A673 (cell line): ENCODE results near the gene C4orf50. TPM values are rescaled to one million over a fixed set of nuclear protein-coding genes. Genes with fewer than 3 reads are reported as not detected.

ENCODE experiments used
- BruUV-seq: library from RNA; stranded (reverse); fragments of 400-500 nt; replicated peaks from 2 replicates; lab custom pipeline; 2021; lab: Mats Ljungman, UMichigan
- CTCF ChIA-PET: fragments of 300-600 bp; sonication (Branson Sonifier 250); formaldehyde crosslinking; loops from one replicate; lab custom pipeline; 2022; ENCODE audit warnings: antibody characterized with exemption; lab: Charles Lee
- POLR2A ChIA-PET: fragments of 300-600 bp; sonication (Branson Sonifier 250); formaldehyde crosslinking; loops from one replicate; lab custom pipeline; 2022; ENCODE audit warnings: antibody characterized with exemption; ENCODE audit not compliant: low non-redundant PET; lab: Charles Lee
- DNase-seq: peaks from one replicate; pipeline ENCODE4 v3.0.0-alpha.2; 2015; ENCODE audit warnings: low spot score
- H3K27ac ChIP-seq: fragments of 200-600 bp; sonication (generic); 2 replicates; pipeline ENCODE4 v1.5.1; 2016; ENCODE audit warnings: mixed run types, low read depth, mild to moderate bottlenecking, mixed read lengths, antibody characterized with exemption, low read length; ENCODE audit not compliant: poor library complexity, severe bottlenecking
- H3K27me3 ChIP-seq: fragments of 200-600 bp; sonication (generic); replicated peaks from 2 replicates; pipeline ENCODE4 v1.6.1; 2017; ENCODE audit warnings: mixed run types, low read depth, mild to moderate bottlenecking, mixed read lengths, antibody characterized with exemption, low read length; ENCODE audit not compliant: insufficient read depth, poor library complexity
- H3K36me3 ChIP-seq: fragments of 200-600 bp; sonication (generic); 2 replicates; pipeline ENCODE4 v1.6.1; 2016; ENCODE audit warnings: mixed run types, mild to moderate bottlenecking, mixed read lengths, antibody characterized with exemption, low read length; ENCODE audit not compliant: insufficient read depth, poor library complexity, severe bottlenecking
- H3K4me1 ChIP-seq: fragments of 200-600 bp; sonication (generic); 2 replicates; pipeline ENCODE4 v1.6.1; 2017; ENCODE audit warnings: mixed run types, mild to moderate bottlenecking, mixed read lengths, antibody characterized with exemption, low read length; ENCODE audit not compliant: insufficient read depth, poor library complexity, severe bottlenecking
- H3K4me3 ChIP-seq: fragments of 200-600 bp; sonication (generic); 2 replicates; pipeline ENCODE4 v1.5.1; 2016; ENCODE audit warnings: low read depth, mixed run types, mild to moderate bottlenecking, mixed read lengths, low read length; ENCODE audit not compliant: poor library complexity, severe bottlenecking
- H3K9me3 ChIP-seq: fragments of 200-600 bp; sonication (generic); 2 replicates; pipeline ENCODE4 v1.6.1; 2016; ENCODE audit warnings: mixed run types, low read depth, mild to moderate bottlenecking, mixed read lengths, antibody characterized with exemption, low read length; ENCODE audit not compliant: poor library complexity, severe bottlenecking
- EZH2 ChIP-seq: fragments of 200-600 bp; sonication (generic); IDR thresholded peaks from 2 replicates; pipeline ENCODE4 v1.6.1; 2017; ENCODE audit warnings: borderline replicate concordance, low read depth, mild to moderate bottlenecking, mixed read lengths, antibody characterized with exemption, low read length; ENCODE audit not compliant: poor library complexity, severe bottlenecking
- intact Hi-C: fragments of 100-400 bp; cut with micrococcal nuclease; formaldehyde crosslinking; loops from one replicate; pipeline ENCODE4 v1.10.0; 2022; ENCODE audit not compliant: unreplicated experiment
- total RNA-seq: library from RNA; stranded (reverse); gene quantifications from 2 replicates; pipeline ENCODE4 v1.2.3, GENCODE V29; 2021
- TF ChIP-seq, protein P1 (sequence below): fragments of 300-800, 200-600 bp; sonication (generic); conservative IDR thresholded peaks from 2 replicates; pipeline ENCODE4 v1.5.1; 2017; ENCODE audit warnings: low read depth, mild to moderate bottlenecking, antibody characterized with exemption, low read length, moderate library complexity, mixed read lengths

The C4orf50 gene
- total RNA-seq, 1 experiment from 2014 or later: not detected

GRCh38 chr4:6059375-6059805 is 41.2 kb upstream of the C4orf50 start:
- peaks cover 25% of the 10 kb centered on the region for H3K9me3 ChIP-seq
- H3K27me3 ChIP-seq: no peaks in the 10 kb centered on the region
- ChIA-PET POLR2A (no interaction called here), CTCF (no interaction called here)
- no peaks in the 10 kb centered on the region for H3K4me1 ChIP-seq
- no peak overlapping the region for H3K4me3 ChIP-seq
- intact Hi-C loops: no loop called here
- no TSS peak for BruUV-seq
- no peak for DNase-seq
- H3K36me3 ChIP-seq: no peaks in the 10 kb centered on the region
- TF ChIP-seq, protein P1, sequence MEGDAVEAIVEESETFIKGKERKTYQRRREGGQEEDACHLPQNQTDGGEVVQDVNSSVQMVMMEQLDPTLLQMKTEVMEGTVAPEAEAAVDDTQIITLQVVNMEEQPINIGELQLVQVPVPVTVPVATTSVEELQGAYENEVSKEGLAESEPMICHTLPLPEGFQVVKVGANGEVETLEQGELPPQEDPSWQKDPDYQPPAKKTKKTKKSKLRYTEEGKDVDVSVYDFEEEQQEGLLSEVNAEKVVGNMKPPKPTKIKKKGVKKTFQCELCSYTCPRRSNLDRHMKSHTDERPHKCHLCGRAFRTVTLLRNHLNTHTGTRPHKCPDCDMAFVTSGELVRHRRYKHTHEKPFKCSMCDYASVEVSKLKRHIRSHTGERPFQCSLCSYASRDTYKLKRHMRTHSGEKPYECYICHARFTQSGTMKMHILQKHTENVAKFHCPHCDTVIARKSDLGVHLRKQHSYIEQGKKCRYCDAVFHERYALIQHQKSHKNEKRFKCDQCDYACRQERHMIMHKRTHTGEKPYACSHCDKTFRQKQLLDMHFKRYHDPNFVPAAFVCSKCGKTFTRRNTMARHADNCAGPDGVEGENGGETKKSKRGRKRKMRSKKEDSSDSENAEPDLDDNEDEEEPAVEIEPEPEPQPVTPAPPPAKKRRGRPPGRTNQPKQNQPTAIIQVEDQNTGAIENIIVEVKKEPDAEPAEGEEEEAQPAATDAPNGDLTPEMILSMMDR: no peak
- TF ChIP-seq EZH2: no peak
- H3K27ac ChIP-seq: no peak overlapping the region

GRCh38 chr4:6058531-6059374 is 40.5 kb upstream of the C4orf50 start:
- Histone ChIP-seq H3K4me3 (no peak overlapping the region), H3K27me3 (no peaks in the 10 kb centered on the region), H3K9me3 (peaks cover 25% of the 10 kb centered on the region), H3K4me1 (no peaks in the 10 kb centered on the region), H3K36me3 (no peaks in the 10 kb centered on the region), H3K27ac (no peak overlapping the region)
- no peak for DNase-seq
- ChIA-PET POLR2A (no interaction called here), CTCF (no interaction called here)
- intact Hi-C loops: no loop called here
- BruUV-seq: no TSS peak
- no peak for TF ChIP-seq EZH2

- ChIA-PET POLR2A (no interaction called here), CTCF (no interaction called here)
- no peak for TF ChIP-seq EZH2
- TF ChIP-seq, protein P1: no peak
- BruUV-seq: no TSS peak
- Histone ChIP-seq H3K27me3 (peaks cover 8% of the 10 kb centered on the region), H3K36me3 (no peaks in the 10 kb centered on the region), H3K4me3 (no peak overlapping the region), H3K27ac (no peak overlapping the region), H3K9me3 (peaks cover 25% of the 10 kb centered on the region), H3K4me1 (no peaks in the 10 kb centered on the region)
- no peak for DNase-seq
- intact Hi-C loops: no loop called here
These were observed 38.9 kb upstream of the C4orf50 start for GRCh38 chr4:6056976-6057766.
